Stimulated activated CD4-positive, alpha-beta T cell treated with anti-CD3 and anti-CD28 coated beads, Interleukin-15, amount 100 ng/mL, for 1 hour (primary cell): ENCODE measurements around the gene INPPL1.
A peak's percentile ranks its signal among the peaks of the same experiment; 100 is the strongest.
"Not testable (repeated sequence)": the region's sequence is repeated elsewhere in the genome, so short reads cannot be mapped to it uniquely, and the experiment has no call there.

Experiments
- DNase-seq, 2 donors: peaks; one replicate each; pipeline ENCODE4 v3.0.0-alpha.2; 2020; ENCODE audit warnings: low read depth in 1 of 2, low spot score in 1 of 2

Gene INPPL1, protein sequence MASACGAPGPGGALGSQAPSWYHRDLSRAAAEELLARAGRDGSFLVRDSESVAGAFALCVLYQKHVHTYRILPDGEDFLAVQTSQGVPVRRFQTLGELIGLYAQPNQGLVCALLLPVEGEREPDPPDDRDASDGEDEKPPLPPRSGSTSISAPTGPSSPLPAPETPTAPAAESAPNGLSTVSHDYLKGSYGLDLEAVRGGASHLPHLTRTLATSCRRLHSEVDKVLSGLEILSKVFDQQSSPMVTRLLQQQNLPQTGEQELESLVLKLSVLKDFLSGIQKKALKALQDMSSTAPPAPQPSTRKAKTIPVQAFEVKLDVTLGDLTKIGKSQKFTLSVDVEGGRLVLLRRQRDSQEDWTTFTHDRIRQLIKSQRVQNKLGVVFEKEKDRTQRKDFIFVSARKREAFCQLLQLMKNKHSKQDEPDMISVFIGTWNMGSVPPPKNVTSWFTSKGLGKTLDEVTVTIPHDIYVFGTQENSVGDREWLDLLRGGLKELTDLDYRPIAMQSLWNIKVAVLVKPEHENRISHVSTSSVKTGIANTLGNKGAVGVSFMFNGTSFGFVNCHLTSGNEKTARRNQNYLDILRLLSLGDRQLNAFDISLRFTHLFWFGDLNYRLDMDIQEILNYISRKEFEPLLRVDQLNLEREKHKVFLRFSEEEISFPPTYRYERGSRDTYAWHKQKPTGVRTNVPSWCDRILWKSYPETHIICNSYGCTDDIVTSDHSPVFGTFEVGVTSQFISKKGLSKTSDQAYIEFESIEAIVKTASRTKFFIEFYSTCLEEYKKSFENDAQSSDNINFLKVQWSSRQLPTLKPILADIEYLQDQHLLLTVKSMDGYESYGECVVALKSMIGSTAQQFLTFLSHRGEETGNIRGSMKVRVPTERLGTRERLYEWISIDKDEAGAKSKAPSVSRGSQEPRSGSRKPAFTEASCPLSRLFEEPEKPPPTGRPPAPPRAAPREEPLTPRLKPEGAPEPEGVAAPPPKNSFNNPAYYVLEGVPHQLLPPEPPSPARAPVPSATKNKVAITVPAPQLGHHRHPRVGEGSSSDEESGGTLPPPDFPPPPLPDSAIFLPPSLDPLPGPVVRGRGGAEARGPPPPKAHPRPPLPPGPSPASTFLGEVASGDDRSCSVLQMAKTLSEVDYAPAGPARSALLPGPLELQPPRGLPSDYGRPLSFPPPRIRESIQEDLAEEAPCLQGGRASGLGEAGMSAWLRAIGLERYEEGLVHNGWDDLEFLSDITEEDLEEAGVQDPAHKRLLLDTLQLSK

DNA sequence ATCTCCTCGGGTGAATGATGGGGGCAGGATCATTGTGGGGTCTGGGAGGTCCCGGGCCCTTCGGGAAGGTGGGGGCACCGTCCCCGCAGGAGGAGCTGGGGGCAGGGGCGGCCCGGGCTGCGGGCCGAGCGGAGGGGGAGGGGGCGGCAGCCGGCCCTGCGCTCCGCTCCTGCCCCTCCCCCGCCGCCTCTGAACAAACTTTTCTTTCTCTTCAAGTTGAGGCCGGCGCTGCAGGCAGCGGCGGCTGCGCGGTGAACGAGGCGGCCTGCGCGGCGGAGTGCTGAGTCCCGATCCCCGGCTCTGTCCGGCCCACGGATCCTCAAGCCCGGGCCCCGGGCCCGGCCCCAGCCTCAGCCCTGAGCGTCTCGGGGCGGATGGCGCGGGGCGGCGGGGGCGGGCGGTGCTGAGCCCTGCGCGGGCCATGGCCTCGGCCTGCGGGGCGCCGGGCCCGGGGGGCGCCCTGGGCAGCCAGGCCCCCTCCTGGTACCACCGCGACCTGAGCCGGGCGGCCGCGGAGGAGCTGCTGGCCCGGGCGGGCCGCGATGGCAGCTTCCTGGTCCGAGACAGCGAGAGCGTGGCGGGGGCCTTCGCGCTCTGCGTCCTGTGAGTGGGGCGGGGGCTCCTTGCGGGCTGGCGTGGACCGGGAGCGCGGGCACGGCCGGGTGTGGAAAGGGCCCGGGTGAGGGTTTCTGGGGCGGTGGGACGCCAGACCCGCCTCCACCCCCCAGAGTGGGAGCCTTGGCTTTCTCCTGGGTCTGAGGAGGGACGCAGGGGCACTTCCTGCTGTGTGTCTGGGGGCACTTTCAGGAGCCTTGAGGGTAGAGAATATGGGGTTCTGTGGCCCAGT is at the start of gene INPPL1:
Gene INPPL1 (plus strand): TSS at position 204 of the 847 bp plus-strand sequence. CDS start 218 bp downstream, at position 422.
- DNase-seq = peak in 1 of 2 donors; percentile 41

DNA sequence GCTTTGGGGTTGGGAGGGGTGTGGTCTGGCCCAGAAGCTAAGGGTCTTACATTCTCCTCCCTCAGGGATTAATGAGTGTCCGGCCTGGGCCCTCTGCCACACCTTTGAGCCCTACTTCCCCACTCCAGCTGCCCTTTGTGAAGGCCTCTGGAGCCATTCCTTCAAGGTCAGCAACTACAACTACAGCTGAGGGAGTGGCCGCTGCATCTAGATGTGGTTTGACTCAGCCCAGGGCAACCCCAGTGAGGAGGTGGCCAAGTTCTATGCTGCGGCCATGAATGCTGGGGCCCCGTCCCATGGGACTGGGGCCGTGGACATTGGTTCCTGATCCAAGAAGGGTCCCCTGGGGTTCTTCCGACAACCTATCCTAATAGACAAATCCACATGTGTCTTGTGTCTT is 46.9 kb upstream of the INPPL1 start:
- no peak for DNase-seq

DNA sequence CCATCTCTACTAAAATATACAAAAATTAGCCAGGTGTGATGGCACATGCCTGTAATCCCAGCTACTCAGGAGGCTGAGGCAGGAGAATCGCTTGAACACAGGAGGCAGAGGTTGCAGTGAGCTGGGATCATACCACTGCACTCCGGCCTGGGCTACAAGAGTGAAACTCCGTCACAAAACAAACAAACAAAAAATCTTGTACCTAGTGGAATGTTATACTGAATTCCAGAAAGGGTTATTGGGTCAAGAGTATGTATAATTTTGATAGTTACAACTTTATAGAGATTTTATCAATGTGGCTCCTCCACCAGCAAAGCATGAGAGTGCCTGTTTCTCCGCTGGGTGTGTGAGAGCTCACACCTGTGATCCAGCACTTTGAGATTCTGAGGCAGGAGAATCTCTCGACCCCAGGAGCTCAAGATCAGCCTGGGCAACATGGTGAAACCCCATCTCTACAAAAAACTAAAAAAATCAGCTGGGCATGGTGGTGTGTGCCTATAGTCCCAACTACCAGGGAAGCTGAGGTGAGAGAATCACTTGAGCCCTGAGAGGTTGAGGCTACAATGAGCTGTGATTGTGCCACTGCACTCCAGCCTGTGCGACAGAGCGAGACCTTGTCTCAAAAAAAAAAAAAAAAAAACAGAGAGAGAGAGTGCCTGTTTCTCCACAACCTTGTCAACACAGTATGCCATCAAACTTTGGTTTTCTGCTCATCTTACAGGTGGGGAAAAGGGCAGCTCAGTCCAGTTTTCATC is 45.3 kb upstream of the INPPL1 start:
- no peak for DNase-seq

GRCh38 chr11:72179804-72180396 is 44.7 kb upstream of the INPPL1 start:
- no peak for DNase-seq

- DNase-seq = not testable (repeated sequence)
Measured at GRCh38 chr11:72180892-72181552, 43.5 kb upstream of the INPPL1 start.

GRCh38 chr11:72181553-72181958 is 43.0 kb upstream of the INPPL1 start:
- not testable (repeated sequence) for DNase-seq

DNA sequence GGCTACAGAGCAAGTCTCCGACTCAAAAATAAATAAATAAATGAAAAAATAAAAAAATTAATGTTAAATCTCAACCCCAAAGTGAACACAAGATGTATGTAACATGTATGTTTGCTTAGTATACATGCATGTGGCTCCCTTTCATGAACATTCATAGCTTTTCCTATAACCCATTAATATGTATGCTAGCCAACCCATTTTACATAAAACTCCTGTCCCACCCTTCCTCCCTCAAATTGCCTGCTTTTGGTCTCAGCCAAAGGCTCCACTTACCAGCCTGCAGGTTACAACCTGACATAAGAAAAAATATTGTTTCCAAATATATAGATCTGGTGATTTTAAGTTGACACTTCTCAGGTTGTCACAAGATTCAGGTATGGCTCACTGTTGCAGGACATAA is 36.3 kb upstream of the INPPL1 start:
- DNase-seq = no peak

DNA sequence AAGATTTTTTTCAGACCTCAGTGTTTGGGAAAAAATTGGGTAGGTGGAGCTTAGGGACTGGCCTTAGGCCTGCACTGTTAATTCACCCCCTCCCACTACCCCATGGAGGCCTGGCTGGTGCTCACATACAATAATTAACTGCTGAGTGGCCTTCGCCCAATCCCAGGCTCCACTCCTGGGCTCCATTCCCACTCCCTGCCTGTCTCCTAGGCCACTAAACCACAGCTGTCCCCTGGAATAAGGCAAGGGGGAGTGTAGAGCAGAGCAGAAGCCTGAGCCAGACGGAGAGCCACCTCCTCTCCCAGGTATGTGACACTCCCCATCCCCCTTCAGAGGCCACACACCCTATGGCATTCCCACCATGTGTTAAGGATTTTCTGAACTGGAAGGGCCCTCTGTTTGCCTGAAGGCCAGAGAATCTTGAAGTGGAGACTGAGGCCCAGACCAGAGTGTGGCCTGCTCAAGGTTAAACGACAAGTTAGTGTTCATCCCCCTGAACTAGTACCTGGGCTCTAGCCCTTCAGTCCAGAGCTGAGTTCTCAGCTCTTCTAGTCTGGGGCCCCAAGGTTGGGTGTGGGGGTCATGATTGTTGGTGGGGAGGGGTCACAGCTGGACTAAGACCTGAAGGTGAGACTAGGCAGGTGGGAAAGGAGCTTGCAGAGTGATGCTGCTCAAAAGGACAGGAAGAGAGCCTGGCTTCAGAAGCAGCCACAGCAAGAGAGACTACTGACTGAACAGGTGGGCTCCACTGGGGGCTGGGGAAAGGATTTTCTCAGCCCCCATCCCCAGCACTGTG is 34.9 kb upstream of the INPPL1 start:
- DNase-seq = no peak

GRCh38 chr11:72190631-72191071 is 33.9 kb upstream of the INPPL1 start:
- no peak for DNase-seq

DNA sequence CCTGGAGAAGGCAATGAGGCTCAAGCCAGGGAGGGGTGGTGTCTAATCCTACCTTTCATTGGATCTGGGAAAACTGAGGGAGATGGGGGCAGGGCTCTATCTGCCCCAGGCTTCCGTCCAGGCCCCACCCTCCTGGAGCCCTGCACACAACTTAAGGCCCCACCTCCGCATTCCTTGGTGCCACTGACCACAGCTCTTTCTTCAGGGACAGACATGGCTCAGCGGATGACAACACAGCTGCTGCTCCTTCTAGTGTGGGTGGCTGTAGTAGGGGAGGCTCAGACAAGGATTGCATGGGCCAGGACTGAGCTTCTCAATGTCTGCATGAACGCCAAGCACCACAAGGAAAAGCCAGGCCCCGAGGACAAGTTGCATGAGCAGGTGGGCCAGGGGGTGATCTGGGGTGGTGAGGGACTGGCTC is 32.6 kb upstream of the INPPL1 start, which contains the start of gene FOLR1:
Gene FOLR1 (plus strand): TSS at position 180 of the 421 bp plus-strand sequence. CDS start 34 bp downstream, at position 214.
- no peak for DNase-seq

GRCh38 chr11:72195518-72196270 is 28.9 kb upstream of the INPPL1 start:
- no peak for DNase-seq

- DNase-seq = not testable (repeated sequence)
Measured at GRCh38 chr11:72201445-72201844, 23.1 kb upstream of the INPPL1 start.

- DNase-seq = no peak
Measured at GRCh38 chr11:72202571-72202970, 22.0 kb upstream of the INPPL1 start.

- no peak for DNase-seq
Measured at GRCh38 chr11:72203163-72203562, 21.4 kb upstream of the INPPL1 start.

DNA sequence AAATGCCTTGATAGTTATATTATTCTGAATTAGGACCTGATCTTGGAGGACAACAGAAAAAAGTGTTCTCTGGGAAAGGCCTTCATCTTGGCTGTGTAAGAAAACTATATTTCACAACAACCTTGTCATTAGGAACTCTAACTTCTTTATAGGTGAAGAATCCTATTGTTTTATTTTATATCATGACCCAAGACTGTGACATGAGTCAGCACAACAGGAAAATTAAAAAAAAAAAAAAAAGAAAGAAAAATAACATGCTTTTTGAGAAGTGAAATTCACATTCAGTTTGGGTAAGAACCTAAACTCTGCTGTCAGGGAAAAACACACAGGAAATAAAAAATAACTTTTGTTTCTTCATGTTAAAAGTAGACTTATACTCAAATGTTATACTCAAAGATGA is 19.7 kb upstream of the INPPL1 start:
- no peak for DNase-seq

DNA sequence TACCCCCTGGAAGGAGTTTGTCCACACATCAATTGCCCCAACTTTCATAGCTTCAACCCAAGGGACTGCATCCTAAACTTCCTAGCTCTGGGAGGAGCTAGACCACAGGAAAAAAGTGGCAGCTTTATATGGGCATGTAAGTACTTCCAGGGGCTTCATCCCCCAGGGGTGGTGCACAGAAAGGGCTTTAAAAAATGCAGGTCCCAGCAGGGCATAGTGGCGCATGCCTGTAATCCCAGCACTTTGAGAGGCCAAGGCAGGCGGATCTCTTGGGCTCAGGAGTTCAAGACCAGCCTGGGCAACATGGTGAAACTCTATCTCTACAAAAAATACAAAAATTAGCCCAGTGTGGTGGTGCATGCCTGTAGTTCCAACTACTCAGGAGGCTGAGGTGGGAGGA is 17.8 kb upstream of the INPPL1 start:
- DNase-seq = not testable (repeated sequence)

DNA sequence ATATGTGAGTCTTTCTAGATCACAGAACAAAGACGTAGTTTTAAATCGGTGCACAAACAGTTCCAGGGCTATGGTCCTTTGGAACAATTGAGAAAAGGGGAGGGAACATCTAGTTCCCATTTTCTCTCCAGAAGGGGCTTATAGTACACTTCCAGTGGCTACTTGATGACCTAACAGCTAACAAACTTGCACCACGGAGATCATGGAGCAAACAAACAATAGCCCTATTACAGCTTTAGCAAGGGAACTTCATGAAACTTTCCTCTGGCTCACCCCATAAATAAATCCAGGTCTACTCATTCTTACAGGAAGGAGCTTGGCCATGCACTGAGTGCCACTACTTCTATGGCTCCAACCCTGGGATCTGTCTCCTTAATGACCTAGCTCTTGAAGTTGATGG is 16.3 kb upstream of the INPPL1 start:
- no peak for DNase-seq
